OCI-LY1 (cell line): ENCODE data around the gene SULF2.

Experiments used
- EZH2 ChIP-seq: fragments of 200-600 bp; sonication (generic), shearing (Covaris generic); IDR thresholded peaks from 2 replicates; pipeline ENCODE4 v1.8.0; 2017; ENCODE audit warnings: borderline replicate concordance, mixed run types, mild to moderate bottlenecking, antibody characterized with exemption, low read length, moderate library complexity, mixed read lengths
- TF ChIP-seq, protein P1 (sequence below): fragments of 200-600 bp; sonication (generic), shearing (Covaris generic); IDR thresholded peaks from 2 replicates; pipeline ENCODE4 v1.5.1; 2017; ENCODE audit warnings: mild to moderate bottlenecking, antibody characterized with exemption, low read length, moderate library complexity, mixed read lengths

DNA sequence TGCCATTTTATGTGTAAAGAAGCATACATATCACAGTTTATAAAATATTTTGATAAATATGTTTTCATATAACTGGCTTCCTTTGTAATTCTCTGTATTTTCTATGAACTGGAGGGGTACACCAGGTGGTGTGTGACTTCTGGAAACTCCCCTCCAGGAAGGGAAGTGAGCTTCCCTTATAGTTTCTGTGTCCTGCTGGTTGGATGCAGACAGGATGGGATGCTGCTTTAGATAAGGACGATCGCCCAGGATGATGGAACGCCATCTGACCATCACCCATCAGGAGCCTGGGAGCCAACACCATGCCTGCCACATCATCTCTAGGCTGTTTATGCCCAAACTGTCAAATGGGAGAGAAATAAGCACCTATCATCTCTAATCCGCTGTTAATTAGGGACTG, 66.1 kb downstream of the SULF2 start:
- TF ChIP-seq, protein P1, sequence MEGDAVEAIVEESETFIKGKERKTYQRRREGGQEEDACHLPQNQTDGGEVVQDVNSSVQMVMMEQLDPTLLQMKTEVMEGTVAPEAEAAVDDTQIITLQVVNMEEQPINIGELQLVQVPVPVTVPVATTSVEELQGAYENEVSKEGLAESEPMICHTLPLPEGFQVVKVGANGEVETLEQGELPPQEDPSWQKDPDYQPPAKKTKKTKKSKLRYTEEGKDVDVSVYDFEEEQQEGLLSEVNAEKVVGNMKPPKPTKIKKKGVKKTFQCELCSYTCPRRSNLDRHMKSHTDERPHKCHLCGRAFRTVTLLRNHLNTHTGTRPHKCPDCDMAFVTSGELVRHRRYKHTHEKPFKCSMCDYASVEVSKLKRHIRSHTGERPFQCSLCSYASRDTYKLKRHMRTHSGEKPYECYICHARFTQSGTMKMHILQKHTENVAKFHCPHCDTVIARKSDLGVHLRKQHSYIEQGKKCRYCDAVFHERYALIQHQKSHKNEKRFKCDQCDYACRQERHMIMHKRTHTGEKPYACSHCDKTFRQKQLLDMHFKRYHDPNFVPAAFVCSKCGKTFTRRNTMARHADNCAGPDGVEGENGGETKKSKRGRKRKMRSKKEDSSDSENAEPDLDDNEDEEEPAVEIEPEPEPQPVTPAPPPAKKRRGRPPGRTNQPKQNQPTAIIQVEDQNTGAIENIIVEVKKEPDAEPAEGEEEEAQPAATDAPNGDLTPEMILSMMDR: no peak
- TF ChIP-seq EZH2: no peak
